H1 (cell line): Measurements from ENCODE around the gene DCDC2C. TPM values are rescaled to one million over a fixed set of nuclear protein-coding genes. Genes with fewer than 3 reads are reported as not detected.

Experiments
- CTCF ChIA-PET: fragments of 300-600 bp; sonication (Branson Sonifier 250); formaldehyde crosslinking; loops from one replicate; lab custom pipeline; 2021; ENCODE audit not compliant: partially characterized antibody; lab: Charles Lee
- POLR2A ChIA-PET: fragments of 300-600 bp; sonication (Branson Sonifier 250); formaldehyde crosslinking; loops from one replicate; lab custom pipeline; 2021; ENCODE audit warnings: inconsistent platforms; ENCODE audit not compliant: partially characterized antibody; lab: Charles Lee
- DNase-seq, 2 experiments: peaks; one replicate each; pipeline versions ENCODE4 v3.0.0 to v3.0.0-alpha.2; 2010 to 2022; ENCODE audit warnings: low spot score in 2 of 2, low read depth in 1 of 2, mixed read lengths in 1 of 2
- FAIRE-seq: peaks from 2 replicates; lab custom pipeline; 2011; peaks lifted over from hg19 to GRCh38; lab: Jason Lieb, UNC
- H2AFZ ChIP-seq: 2 replicates; pipeline ENCODE4 v1.8.1; 2012; ENCODE audit warnings: low read length, inconsistent platforms
- H2AK5ac ChIP-seq: 2 replicates; pipeline ENCODE4 v1.6.1; 2013; ENCODE audit warnings: low read depth, low read length
- H2BK120ac ChIP-seq: replicated peaks from 2 replicates; pipeline ENCODE3; 2013; ENCODE audit warnings: low read depth, low read length, inconsistent platforms
- H2BK12ac ChIP-seq: 2 replicates; pipeline ENCODE4 v1.6.1; 2013; ENCODE audit warnings: low read depth, low read length
- H2BK15ac ChIP-seq: 2 replicates; pipeline ENCODE4 v1.6.1; 2013; ENCODE audit warnings: low read length
- H2BK20ac ChIP-seq: 2 replicates; pipeline ENCODE4 v1.6.1; 2013; ENCODE audit warnings: low read length
- H2BK5ac ChIP-seq: 2 replicates; pipeline ENCODE4 v1.6.1; 2013; ENCODE audit warnings: low read depth, low read length
- H3K14ac ChIP-seq: 2 replicates; pipeline ENCODE4 v1.6.1; 2013; ENCODE audit warnings: inconsistent platforms; ENCODE audit not compliant: insufficient read length
- H3K18ac ChIP-seq: 2 replicates; pipeline ENCODE4 v1.6.1; 2013; ENCODE audit warnings: low read length; ENCODE audit errors: extremely low read depth
- H3K23ac ChIP-seq: 2 replicates; pipeline ENCODE4 v1.6.1; 2013; ENCODE audit warnings: inconsistent platforms; ENCODE audit not compliant: insufficient read length
- H3K23me2 ChIP-seq: 2 replicates; pipeline ENCODE4 v1.6.1; 2013; ENCODE audit warnings: low read depth, low read length
- H3K27ac ChIP-seq: 2 replicates; pipeline ENCODE4 v1.6.1; 2011; ENCODE audit warnings: low read depth, low read length, inconsistent platforms
- H3K27me3 ChIP-seq, 4 experiments: replicated peaks in 1 of 4; 1 replicate in 1 of 4; 2 replicates in 3 of 4; pipeline versions ENCODE4 v1.6.1 to v1.8.1; 2011 to 2013; ENCODE audit warnings: low read length in 3 of 4, mild to moderate bottlenecking in 3 of 4, inconsistent platforms in 2 of 4, mixed read lengths in 2 of 4, moderate library complexity in 1 of 4; ENCODE audit not compliant: control insufficient read depth in 3 of 4, insufficient read depth in 3 of 4; ENCODE audit errors: extremely low read depth in 1 of 4
- H3K36me3 ChIP-seq, 4 experiments: 2 replicates each; pipeline versions ENCODE4 v1.6.1 to v1.8.1; 2011 to 2013; ENCODE audit warnings: mild to moderate bottlenecking in 4 of 4, low read length in 3 of 4, moderate library complexity in 2 of 4, control low read depth in 1 of 4, inconsistent platforms in 1 of 4; ENCODE audit not compliant: insufficient read depth in 4 of 4, control insufficient read depth in 2 of 4
- H3K4ac ChIP-seq: replicated peaks from 2 replicates; pipeline ENCODE3; 2013; ENCODE audit warnings: low read length, low read depth, mixed read lengths, inconsistent platforms; ENCODE audit not compliant: insufficient read length
- H3K4me1 ChIP-seq, 4 experiments: replicated peaks in 1 of 4; 1 replicate in 1 of 4; 2 replicates in 3 of 4; pipeline versions ENCODE4 v1.6.1 to v1.8.1; 2011 to 2013; ENCODE audit warnings: low read length in 3 of 4, inconsistent platforms in 2 of 4, mixed read lengths in 1 of 4; ENCODE audit not compliant: insufficient read depth in 4 of 4, control insufficient read depth in 3 of 4
- H3K4me2 ChIP-seq, 2 experiments: 2 replicates each; pipeline versions ENCODE4 v1.6.1 to v1.8.1; 2011 to 2013; ENCODE audit warnings: low read depth in 2 of 2, low read length in 2 of 2, control low read depth in 1 of 2, inconsistent platforms in 1 of 2, mild to moderate bottlenecking in 1 of 2; ENCODE audit not compliant: insufficient read depth in 1 of 2
- H3K4me3 ChIP-seq, 4 experiments: fragments of 200-600, 300-600 bp in 1 of 4; sonication (generic), shearing (Covaris generic), sonication (Bioruptor Twin) in 1 of 4; 2 replicates each; pipeline versions ENCODE4 v1.5.1 to v1.8.1; 2011 to 2016; ENCODE audit warnings: low read length in 4 of 4, low read depth in 3 of 4, control low read depth in 2 of 4, inconsistent platforms in 2 of 4, mild to moderate bottlenecking in 2 of 4, mixed read lengths in 1 of 4, moderate library complexity in 1 of 4; ENCODE audit not compliant: insufficient read depth in 2 of 4; ENCODE audit errors: extremely low read depth in 1 of 4
- H3K56ac ChIP-seq: replicated peaks from 2 replicates; pipeline ENCODE3; 2013; ENCODE audit warnings: low read depth, mild to moderate bottlenecking, mixed read lengths, low read length, inconsistent platforms; ENCODE audit not compliant: insufficient read length
- H3K79me1 ChIP-seq: 2 replicates; pipeline ENCODE4 v1.6.1; 2013; ENCODE audit warnings: low read depth, low read length, control low read depth
- H3K79me2 ChIP-seq, 2 experiments: 2 replicates each; pipeline versions ENCODE4 v1.6.1 to v1.8.1; 2012 to 2013; ENCODE audit warnings: low read length in 2 of 2, mild to moderate bottlenecking in 2 of 2, inconsistent platforms in 1 of 2; ENCODE audit not compliant: insufficient read depth in 2 of 2, control insufficient read depth in 1 of 2
- H3K9ac ChIP-seq, 4 experiments: replicated peaks in 1 of 4; 1 replicate in 1 of 4; 2 replicates in 3 of 4; pipeline versions ENCODE4 v1.6.1 to v1.8.1; 2011 to 2013; ENCODE audit warnings: low read depth in 3 of 4, low read length in 3 of 4, control low read depth in 2 of 4, mild to moderate bottlenecking in 2 of 4, moderate library complexity in 2 of 4, inconsistent platforms in 1 of 4; ENCODE audit errors: extremely low read depth in 1 of 4
- H3K9me3 ChIP-seq, 2 experiments: 2 replicates each; pipeline versions ENCODE4 v1.6.1 to v1.8.1; 2012 to 2013; ENCODE audit warnings: mild to moderate bottlenecking in 2 of 2, moderate library complexity in 2 of 2, control low read depth in 1 of 2, inconsistent platforms in 1 of 2, low read depth in 1 of 2, low read length in 1 of 2, mixed read lengths in 1 of 2; ENCODE audit not compliant: insufficient read depth in 2 of 2
- H4K20me1 ChIP-seq, 2 experiments: replicated peaks in 1 of 2; 2 replicates each; pipeline versions ENCODE3 to v1.8.1; 2011 to 2013; ENCODE audit warnings: inconsistent platforms in 2 of 2, low read length in 2 of 2, mild to moderate bottlenecking in 1 of 2; ENCODE audit not compliant: insufficient read depth in 2 of 2, control insufficient read depth in 1 of 2
- H4K5ac ChIP-seq: 2 replicates; pipeline ENCODE4 v1.6.1; 2013; ENCODE audit warnings: low read length, low read depth, mixed read lengths, inconsistent platforms; ENCODE audit not compliant: insufficient read length
- H4K8ac ChIP-seq: 2 replicates; pipeline ENCODE4 v1.8.0; 2013; ENCODE audit warnings: mild to moderate bottlenecking, moderate library complexity, low read length, inconsistent platforms; ENCODE audit not compliant: insufficient read depth; ENCODE audit errors: extremely low read depth
- H4K91ac ChIP-seq: replicated peaks from 2 replicates; pipeline ENCODE3; 2013; ENCODE audit warnings: low read length, mixed read lengths, inconsistent platforms; ENCODE audit not compliant: insufficient read length
- CBX8 ChIP-seq: fragments of 300-800, 300-1000 bp; sonication (generic); IDR thresholded peaks from 2 replicates; pipeline ENCODE4 v1.7.1; 2016; ENCODE audit warnings: low read depth, low read length, borderline replicate concordance
- CTCF ChIP-seq, 3 experiments: IDR thresholded peaks; 1 replicate in 2 of 3; 2 replicates in 1 of 3; pipeline versions ENCODE4 v1.5.1 to v1.6.1; 2011; ENCODE audit warnings: low read length in 3 of 3, mild to moderate bottlenecking in 3 of 3, inconsistent platforms in 2 of 3, low read depth in 1 of 3, moderate library complexity in 1 of 3; ENCODE audit not compliant: insufficient read depth in 1 of 3; ENCODE audit errors: control extremely low read depth in 1 of 3
- E2F6 ChIP-seq: IDR thresholded peaks from 2 replicates; pipeline ENCODE4 v1.6.1; 2012; ENCODE audit warnings: inconsistent platforms
- FOSL1 ChIP-seq: IDR thresholded peaks from 2 replicates; pipeline ENCODE4 v1.6.1; 2011; ENCODE audit warnings: mild to moderate bottlenecking, low read depth, low read length, moderate library complexity; ENCODE audit not compliant: insufficient read depth
- KDM5A ChIP-seq: fragments of 200-600 bp; IDR thresholded peaks from 2 replicates; pipeline ENCODE4 v1.7.1; 2012; ENCODE audit warnings: mild to moderate bottlenecking, low read length, inconsistent platforms, mixed read lengths
- NANOG ChIP-seq: IDR thresholded peaks from 2 replicates; pipeline ENCODE4 v1.6.1; 2011; ENCODE audit warnings: low read length, low read depth, mild to moderate bottlenecking, inconsistent platforms; ENCODE audit not compliant: insufficient read depth, poor library complexity, severe bottlenecking
- POLR2A ChIP-seq, 2 experiments: IDR thresholded peaks; 1 replicate in 1 of 2; 2 replicates in 1 of 2; pipeline ENCODE4 v1.6.1; 2011; ENCODE audit warnings: low read depth in 2 of 2, low read length in 2 of 2, mild to moderate bottlenecking in 2 of 2; ENCODE audit errors: control extremely low read depth in 1 of 2
- RBBP5 ChIP-seq: IDR thresholded peaks from 2 replicates; pipeline ENCODE4 v1.7.1; 2012; ENCODE audit warnings: low read depth, mild to moderate bottlenecking, inconsistent platforms, low read length, moderate library complexity, borderline replicate concordance
- SIRT6 ChIP-seq: IDR thresholded peaks from one replicate; pipeline ENCODE4 v1.7.1; 2012; ENCODE audit warnings: low read length, inconsistent platforms
- SP2 ChIP-seq: IDR thresholded peaks from 2 replicates; pipeline ENCODE4 v1.6.1; 2012; ENCODE audit warnings: mild to moderate bottlenecking, low read length, inconsistent platforms
- TAF1 ChIP-seq: IDR thresholded peaks from 2 replicates; pipeline ENCODE4 v1.6.1; 2011; ENCODE audit warnings: mild to moderate bottlenecking, low read depth, low read length
- TBP ChIP-seq: IDR thresholded peaks from 2 replicates; pipeline ENCODE4 v1.6.1; 2011; ENCODE audit warnings: low read depth, low read length, improper control_type of control experiment
- WGBS, 2 experiments: shearing (Covaris generic) in 1 of 2; methylation state at CpG; one replicate each; pipeline versions ENCODE4 v1.1.6 to v1.1.7; 2013 to 2015; ENCODE audit warnings: low lambda C conversion rate in 2 of 2, mixed read lengths in 2 of 2, inconsistent platforms in 1 of 2, low coverage in 1 of 2, missing lambda C conversion rate in 1 of 2; ENCODE audit not compliant: insufficient replicate concordance in 2 of 2, insufficient coverage in 1 of 2, insufficient read length in 1 of 2; ENCODE audit errors: extremely low coverage in 1 of 2, missing lambda C conversion rate in 1 of 2; 5-methylcytosine and 5-hydroxymethylcytosine counted together
- polyA plus RNA-seq, 7 experiments: library from polyadenylated mRNA; depleted of rRNA in 3 of 7; stranded (reverse) in 5 of 7; unstranded in 2 of 7; fragments of >200 nt in 5 of 7; fragments of 200-250 nt in 2 of 7; gene quantifications; 1 replicate in 5 of 7; 2 replicates in 1 of 7; 4 replicates in 1 of 7; pipeline versions ENCODE4 v1.2.1 to v1.2.3, GENCODE V29; 2011 to 2013; ENCODE audit warnings: missing spikeins in 2 of 7, mixed read lengths in 2 of 7
- total RNA-seq: library from RNA; stranded (reverse); fragmentation: NEBNext Ultra II Directional; extraction: Animal tissue kit (Norgen Biotek cat#: 25700); gene quantifications from 2 replicates; pipeline ENCODE4 v1.2.1, GENCODE V29; 2021

The DCDC2C gene
- total and polyA plus RNA-seq, 2 of the 8 experiments (the other 6 are each of a cell fraction or from before 2014, with no cell fraction given), result 0.50 TPM; not detected in 1

GRCh38 chr2:3830796-3831195 lies 127.4 kb downstream of the DCDC2C start:
- DNase-seq, result no peak
- 81% methylated on average over 6 of the region's 6 CpGs; no CpG with 5 or more reads in 1 of the 2 experiments for WGBS, 2 experiments
- Histone ChIP-seq H2AFZ (no peak overlapping the region), H3K4me2 (no peak overlapping the region), H3K27me3 (peaks cover 0 to 1% (median 0%) of the 10 kb centered on the region in 4 experiments; a peak in 1 of 7 replicates), H3K23me2 (no peaks in the 10 kb centered on the region), H3K79me2 (no peaks in the 10 kb centered on the region), H3K36me3 (no peaks in the 10 kb centered on the region), H3K23ac (no peak overlapping the region), H2BK15ac (no peak overlapping the region), H2AK5ac (no peak overlapping the region), H3K4me3 (no peak overlapping the region), H2BK120ac (no peak overlapping the region), H2BK5ac (no peak overlapping the region), H3K9ac (no peak overlapping the region), H3K27ac (no peak overlapping the region), H3K9me3 (no peaks in the 10 kb centered on the region), H4K8ac (no peak overlapping the region), H2BK20ac (no peak overlapping the region), H3K14ac (no peak overlapping the region), H3K79me1 (no peaks in the 10 kb centered on the region), H4K91ac (no peak overlapping the region), H3K4me1 (no peaks in the 10 kb centered on the region), H2BK12ac (no peak overlapping the region), H3K4ac (no peak overlapping the region), H4K5ac (no peak overlapping the region), H3K56ac (no peak overlapping the region), H3K18ac (no peak overlapping the region), H4K20me1 (no peaks in the 10 kb centered on the region)
- no peak for FAIRE-seq
- POLR2A ChIA-PET, result no interaction called here
- CTCF ChIA-PET, result interaction anchor here (1.3 kb wide), 1 partner anchor 66 kb away, joined by 3 read pairs; no protein-coding TSS in a partner anchor
- TF ChIP-seq SP2, result no peak
- TF ChIP-seq FOSL1, result no peak
- no peak for TF ChIP-seq SIRT6
- TF ChIP-seq CBX8, result no peak
- TF ChIP-seq E2F6, result no peak
- no peak for TF ChIP-seq CTCF (IDR thresholded peaks at IDR 0.05; ENCODE audit: control extremely low read depth in 1 of 3, insufficient read depth in 1 of 3, low read depth in 1 of 3, low read length in 3 of 3)
- TF ChIP-seq NANOG, result no peak
- TF ChIP-seq TBP, result no peak
- TF ChIP-seq TAF1, result no peak
- TF ChIP-seq POLR2A (IDR thresholded peaks at IDR 0.05; ENCODE audit: control extremely low read depth in 1 of 2, low read depth in 2 of 2, low read length in 2 of 2), result no peak
- TF ChIP-seq RBBP5, result no peak
- no peak for TF ChIP-seq KDM5A
